DLD1 (cell line): ENCODE results near the gene DMGDH.

ENCODE experiments used
- in situ Hi-C: cut with HindIII; loops from 2 replicates; pipeline ENCODE4 v1.10.0; 2017; ENCODE audit warnings: low sequenced_read_pairs

The DMGDH gene

GRCh38 chr5:79069488-79070349 lies at the start of gene DMGDH, which contains the start of gene BHMT2:
TSS of gene DMGDH (minus strand) at chr5:79069674. CDS start at chr5:79069620, 54 bp downstream.
TSS of gene BHMT2 (plus strand) at chr5:79069767. CDS start at chr5:79069783, 16 bp downstream.
- in situ Hi-C loops = no loop called here

- in situ Hi-C loops = no loop called here
These were observed 43.2 kb upstream of the DMGDH start for GRCh38 chr5:79112703-79113058.

- in situ Hi-C loops = no loop called here
These were observed 42.7 kb upstream of the DMGDH start for GRCh38 chr5:79111960-79112702.

DNA sequence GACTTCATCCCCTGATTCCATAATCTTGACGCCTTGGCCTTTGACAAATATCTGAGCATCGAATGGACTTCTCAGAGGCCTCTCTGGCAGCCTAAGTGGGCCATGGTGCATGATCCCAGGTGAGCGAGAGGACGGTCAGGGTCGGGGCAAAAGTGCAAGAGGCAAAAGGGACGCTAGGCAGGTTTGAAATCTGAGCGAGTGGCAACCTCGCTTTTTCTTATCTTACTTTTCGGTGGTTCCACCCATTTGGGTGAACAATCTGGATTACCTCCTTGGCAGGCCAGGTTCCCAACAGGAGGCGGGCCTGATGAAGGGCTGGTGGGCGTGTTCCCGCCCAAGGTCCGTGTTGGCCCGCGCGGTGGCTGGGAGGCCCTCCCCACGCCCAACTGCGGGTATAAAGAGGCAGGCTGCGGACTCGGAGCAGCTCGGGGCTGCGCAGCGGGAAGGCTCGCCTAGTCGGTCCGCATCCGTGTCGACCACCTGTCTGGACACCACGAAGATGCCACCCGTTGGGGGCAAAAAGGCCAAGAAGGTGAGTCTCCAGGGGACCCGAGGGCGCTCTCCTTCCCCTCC lies 42.0 kb upstream of the DMGDH start, which contains the start of gene BHMT:
TSS of gene BHMT (plus strand) at position 423 of the 573 bp plus-strand sequence. CDS start at position 500, 77 bp downstream.
- in situ Hi-C loops = no loop called here

DNA sequence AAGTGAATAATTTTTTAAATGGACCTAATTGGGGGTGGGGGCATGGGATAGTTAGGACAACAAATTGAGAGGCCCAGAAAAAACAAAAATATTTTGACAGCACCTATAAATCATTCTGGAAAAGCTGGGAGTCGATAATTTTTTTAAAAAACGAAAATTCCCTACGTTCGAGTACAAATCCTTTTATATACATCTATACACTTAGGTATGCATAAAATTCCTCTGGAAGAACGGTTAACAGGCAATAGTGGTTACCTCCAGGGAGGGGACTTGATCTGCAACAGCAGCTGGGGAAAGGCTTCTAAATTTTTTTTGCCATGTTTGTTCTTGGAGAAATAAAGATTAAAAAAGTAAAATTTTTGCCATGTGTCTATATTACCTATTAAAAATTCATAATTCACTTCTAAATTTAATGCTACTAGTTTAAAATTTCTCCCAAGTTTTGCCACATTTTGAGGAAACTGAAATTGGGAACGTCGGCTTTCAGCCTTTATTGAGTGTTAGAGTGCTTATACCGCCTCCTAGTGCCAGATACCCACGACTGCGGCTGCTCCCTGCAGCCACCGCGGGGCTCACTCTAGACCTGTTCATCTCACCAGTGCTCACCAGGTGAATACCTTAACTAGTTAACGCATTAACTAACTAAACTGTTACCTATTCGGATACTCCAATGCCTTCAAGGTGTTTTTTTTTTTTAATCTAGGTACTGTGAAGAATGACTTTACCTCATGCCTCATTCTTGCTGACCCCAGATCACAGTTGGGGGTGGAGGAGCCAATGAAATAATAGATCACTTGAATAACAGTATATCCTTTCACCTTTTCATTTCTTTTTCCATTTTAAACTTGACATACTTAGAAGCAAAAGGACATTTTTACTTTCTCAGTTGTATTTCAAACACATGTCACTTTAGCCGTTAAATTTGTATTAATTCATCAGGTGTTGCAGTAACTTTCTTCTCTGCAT lies 40.3 kb upstream of the DMGDH start:
- in situ Hi-C loops = no loop called here

- in situ Hi-C loops = no loop called here
These were observed 39.3 kb upstream of the DMGDH start for GRCh38 chr5:79108792-79109191.

DNA sequence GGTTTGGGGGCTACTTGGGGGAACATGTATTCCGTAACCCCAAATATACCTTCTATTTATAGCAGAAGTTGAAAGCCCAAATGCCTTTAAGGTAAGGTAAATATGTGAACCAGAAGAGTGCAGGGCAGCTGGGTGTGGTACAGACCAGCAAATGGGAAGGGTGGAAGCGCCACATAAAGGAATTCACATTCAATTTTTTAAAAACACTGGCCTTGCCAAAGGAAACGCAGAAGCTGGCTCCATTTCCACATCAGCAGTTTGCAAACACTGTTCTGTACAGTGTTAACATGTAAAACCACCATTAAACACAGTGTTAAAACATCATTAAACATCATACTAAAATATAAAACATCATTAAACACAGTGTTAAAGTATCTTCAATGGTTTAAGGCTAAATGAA lies 38.6 kb upstream of the DMGDH start:
- in situ Hi-C loops = no loop called here

DNA sequence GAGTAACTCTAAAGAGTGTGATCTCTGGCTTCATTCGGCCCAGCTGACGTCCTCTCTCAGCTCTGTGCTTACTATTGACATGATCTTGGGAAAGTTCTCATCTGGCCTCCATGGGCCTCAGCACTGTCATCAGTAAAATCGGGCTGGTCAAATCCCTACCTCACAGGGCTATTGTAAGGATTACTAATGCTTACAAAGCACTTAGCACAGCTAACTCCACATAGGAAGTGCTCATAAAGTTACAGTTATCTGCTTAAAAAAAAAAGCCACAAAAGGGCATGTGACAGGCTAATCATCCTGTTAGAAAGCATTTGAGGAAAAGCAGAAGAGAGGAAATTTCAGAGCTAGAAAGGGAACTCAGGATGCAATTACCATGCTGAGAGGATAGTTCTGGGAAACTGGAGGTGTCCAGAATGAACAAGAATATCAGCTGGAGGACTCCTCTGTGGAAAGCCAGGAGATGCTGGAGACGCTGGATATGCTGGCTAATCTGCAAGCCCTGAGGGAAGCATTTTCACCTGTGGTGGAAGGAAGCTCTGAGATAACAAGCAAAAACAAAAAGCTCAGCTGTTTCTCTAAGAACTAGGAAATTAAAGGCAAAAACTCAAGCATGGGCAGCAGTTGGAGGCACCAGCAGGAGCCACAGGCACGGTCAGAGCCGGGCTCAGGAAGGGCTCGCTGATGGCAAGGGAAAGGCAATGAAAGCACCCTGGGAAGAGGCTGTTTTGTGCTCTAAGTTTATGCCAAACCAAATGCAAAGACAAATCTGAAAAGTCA lies 37.7 kb upstream of the DMGDH start:
- in situ Hi-C loops = no loop called here

GRCh38 chr5:79105868-79106267 lies 36.4 kb upstream of the DMGDH start:
- in situ Hi-C loops = no loop called here

- in situ Hi-C loops = no loop called here
These were observed 24.3 kb upstream of the DMGDH start for GRCh38 chr5:79093762-79094161.

DNA sequence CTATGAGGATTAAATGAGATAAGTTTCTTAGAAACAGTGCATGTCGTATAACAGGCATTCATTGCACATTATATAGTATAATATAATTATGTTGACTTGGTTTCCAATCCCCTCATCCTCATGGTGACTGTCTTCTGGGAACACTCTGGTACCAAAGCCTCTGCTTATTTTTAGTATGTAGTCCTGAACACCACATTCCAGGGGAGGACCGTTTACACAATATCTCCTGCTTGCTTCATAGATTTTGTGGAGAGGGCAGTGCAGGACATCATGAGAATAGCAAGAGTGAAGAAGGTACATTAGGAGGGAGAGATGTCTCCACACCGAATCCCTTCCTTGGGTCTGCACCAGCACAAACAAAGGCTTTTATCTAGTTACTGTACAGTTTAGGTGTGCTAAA lies 21.6 kb upstream of the DMGDH start:
- in situ Hi-C loops = no loop called here

DNA sequence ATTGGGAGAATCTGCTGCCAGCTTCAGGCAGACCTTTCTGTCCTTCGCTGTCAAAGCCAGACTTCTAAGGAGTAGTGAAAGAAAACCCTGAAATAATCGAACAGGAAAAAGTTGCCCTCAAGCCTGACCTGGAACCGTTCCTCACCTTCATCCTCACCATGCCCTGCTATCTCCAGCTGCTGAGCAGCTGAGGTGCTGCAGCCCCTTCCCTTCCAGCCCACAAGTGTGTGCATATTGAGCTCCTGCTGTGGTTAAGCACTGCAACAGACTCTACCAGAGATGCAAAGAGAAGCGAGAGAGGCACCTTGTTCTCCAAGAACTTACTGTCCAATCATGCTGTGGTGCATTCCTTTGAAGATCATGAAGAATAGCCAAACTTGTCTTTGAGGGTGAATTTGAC lies 19.0 kb upstream of the DMGDH start:
- in situ Hi-C loops = no loop called here

DNA sequence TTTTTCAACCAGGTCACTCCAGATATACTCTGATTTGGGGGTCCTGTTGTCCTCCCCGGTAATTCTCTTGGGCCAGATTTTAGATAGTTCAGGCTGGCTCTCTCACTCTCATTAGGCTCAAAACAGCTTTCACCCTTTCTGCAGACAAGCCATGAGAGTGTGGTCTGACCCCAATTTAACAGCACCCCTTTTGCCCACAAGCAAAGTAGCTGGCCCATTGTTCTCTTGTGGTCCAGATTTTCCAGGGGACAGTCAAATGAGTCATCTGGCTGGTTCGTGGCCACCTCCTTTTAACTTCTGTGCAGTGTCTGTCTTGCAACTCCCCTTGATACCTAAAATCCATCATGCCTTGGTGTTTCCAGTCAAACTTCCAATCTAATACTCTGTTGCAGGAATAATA lies 16.6 kb upstream of the DMGDH start:
- in situ Hi-C loops = no loop called here

DNA sequence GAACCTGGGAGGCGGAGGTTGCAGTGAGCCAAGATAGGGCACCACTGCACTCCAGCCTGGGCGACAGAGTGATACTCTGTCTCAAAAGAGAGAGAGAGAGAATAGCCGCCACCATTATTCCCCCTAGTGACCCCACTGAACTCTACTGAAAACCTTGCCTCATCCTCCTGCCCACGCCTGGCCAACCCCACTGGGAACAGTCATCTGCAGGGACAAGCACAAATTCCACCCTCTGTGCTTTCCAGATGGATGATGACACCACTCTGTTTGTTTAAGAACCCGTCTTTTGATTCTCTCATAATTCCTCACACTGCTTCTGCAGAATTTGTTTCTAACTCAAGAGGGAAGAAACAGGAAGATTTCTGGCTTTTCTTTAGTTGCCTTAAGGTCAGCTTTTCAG lies 12.3 kb upstream of the DMGDH start:
- in situ Hi-C loops = no loop called here

DNA sequence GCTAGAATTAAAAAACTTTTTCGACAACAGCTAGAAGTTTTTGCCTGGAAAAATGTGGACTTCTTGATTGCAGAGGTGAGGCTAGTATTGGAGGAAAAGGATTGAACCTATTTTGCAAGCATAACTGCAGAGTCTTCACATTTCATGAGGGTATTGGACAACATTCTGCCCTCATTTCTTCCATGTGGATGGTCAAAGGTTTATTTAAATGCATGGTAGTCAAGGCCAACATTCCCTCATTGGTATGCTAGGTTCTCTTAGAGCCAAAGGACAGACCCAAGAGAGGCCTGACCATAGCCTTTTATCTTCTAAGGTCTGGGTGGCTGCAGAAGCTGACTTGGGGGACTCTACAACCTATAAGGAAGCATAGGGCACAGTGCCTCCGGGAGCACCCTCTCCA lies 11.3 kb upstream of the DMGDH start:
- in situ Hi-C loops = no loop called here

- in situ Hi-C loops = no loop called here
These were observed 8.3 kb upstream of the DMGDH start for GRCh38 chr5:79077680-79078365.

- in situ Hi-C loops = no loop called here
These were observed 7.3 kb upstream of the DMGDH start for GRCh38 chr5:79076819-79077218.

DNA sequence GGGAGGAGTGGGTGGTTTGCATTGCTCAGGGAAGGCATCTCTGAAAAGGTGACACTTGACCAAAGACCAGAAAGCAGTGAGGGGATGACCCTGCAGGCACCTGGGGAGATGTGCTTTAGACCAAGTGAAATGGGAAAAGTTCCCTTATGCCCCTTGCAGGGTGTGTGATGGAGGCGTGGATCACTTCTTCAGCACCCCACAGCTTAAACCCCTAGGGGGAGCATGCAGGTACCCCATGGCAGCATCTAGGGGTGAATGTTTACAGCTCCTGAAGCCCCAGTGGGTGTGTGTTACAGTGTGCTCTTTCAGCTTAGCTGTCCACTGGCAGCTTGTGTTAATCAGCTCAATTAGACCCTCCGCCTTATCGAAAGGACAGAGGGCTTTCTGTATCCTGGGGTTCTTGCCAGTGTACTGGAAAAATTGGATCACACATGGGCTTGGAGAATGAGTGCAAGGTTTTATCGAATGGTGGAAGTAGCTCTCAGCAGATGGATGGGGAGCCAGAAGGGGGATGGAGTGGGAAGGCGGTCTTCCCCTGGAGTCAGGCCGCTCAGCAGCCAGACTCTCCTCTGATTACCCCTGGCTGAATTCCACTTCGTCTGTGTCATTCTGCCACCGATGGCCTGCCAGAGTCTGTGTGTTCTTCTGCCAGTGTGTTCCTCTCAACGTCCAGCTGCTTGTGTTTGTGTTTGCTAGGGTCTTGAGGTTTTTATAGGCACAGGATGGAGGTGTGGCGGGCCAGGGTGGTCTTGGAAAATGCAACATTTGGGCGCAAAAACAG lies 6.4 kb upstream of the DMGDH start:
- in situ Hi-C loops = no loop called here
